EH (cell line): ENCODE results near the gene KIFAP3.
"Not testable (repeated sequence)": the region's sequence is repeated elsewhere in the genome, so short reads cannot be mapped to it uniquely, and the experiment has no call there.

Experiments
- DNase-seq: peaks from one replicate; pipeline ENCODE4 v3.0.0-alpha.2; 2015; ENCODE audit warnings: low read depth

The KIFAP3 gene

GRCh38 chr1:170063109-170063826 lies 11.2 kb downstream of the KIFAP3 start:
- DNase-seq = no peak

- not testable (repeated sequence) for DNase-seq
Observed at GRCh38 chr1:170061676-170062075, 12.8 kb downstream of the KIFAP3 start.

DNA sequence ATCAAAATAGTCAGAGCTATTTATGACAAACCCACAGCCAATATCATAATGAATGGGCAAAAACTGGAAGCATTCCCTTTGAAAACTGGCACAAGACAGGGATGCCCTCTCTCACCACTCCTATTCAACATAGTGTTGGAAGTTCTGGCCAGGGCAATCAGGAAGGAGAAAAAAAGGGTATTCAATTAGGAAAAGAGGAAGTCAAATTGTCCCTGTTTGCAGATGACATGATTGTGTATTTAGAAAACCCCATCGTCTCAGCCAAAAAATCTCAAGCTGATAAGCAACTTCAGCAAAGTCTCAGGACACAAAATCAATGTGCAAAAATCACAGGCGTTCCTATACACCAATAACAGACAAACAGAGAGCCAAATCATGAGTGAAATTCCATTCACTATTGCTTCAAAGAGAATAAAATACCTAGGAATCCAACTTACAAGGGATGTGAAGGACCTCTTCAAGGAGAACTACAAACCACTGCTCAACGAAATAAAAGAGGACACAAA lies 14.4 kb downstream of the KIFAP3 start:
- DNase-seq = not testable (repeated sequence)

DNA sequence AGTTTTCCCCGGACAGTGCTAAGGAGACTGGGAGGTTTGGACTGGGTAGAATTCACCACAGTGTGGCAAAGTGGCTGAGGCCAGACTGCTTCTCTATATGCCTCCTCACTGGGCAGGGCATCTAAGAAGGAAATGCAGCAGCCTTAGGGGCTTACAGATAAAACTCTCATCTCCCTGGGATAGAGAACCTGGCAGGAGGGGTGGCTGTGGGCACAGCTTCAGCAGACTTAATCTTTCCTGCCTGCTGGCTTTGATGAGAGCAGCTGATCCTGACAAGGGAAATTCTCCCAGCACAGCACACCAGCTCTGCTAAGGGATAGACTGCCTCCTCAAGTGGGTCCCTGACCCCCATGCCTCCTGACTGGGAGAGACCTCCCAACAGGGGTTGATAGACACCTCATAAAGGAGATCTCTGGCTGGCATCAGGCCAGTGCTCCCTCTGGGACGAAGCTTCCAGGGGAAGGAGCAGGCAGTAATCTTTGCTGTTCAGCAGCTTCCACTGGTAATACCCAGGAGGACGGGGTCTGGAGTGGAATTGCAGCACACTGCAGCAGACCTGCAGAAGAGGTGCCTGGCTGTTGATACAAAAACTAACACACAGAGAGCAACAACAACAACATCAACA lies 25.2 kb downstream of the KIFAP3 start:
- DNase-seq = no peak

GRCh38 chr1:170048515-170048914 lies 26.0 kb downstream of the KIFAP3 start:
- no peak for DNase-seq

DNA sequence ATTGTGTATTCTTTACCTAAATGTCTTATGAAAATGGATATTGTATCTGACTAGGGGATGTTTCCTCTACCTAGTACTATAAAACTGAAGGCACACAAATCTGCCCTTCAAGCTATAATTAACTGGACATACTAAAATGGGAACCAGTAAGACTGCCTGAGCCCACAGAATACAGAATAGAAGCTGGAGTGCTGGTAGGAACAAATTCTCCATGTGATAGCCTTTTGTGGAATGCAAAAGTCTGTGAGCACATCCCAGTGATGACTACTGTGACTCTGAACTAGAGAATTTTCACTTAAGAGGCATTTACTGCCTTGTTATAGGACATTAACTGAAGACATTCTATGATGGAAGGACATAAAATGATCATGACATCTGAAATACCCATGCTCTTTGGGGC lies 30.3 kb downstream of the KIFAP3 start:
- peak; percentile 56 for DNase-seq

GRCh38 chr1:170041423-170042192 lies 32.9 kb downstream of the KIFAP3 start:
- no peak for DNase-seq

GRCh38 chr1:170032531-170033280 lies 41.8 kb downstream of the KIFAP3 start:
- DNase-seq = peak; percentile 76

GRCh38 chr1:170030212-170030611 lies 44.3 kb downstream of the KIFAP3 start:
- DNase-seq = no peak

GRCh38 chr1:170027760-170028159 lies 46.7 kb downstream of the KIFAP3 start:
- peak; percentile 13 for DNase-seq

DNA sequence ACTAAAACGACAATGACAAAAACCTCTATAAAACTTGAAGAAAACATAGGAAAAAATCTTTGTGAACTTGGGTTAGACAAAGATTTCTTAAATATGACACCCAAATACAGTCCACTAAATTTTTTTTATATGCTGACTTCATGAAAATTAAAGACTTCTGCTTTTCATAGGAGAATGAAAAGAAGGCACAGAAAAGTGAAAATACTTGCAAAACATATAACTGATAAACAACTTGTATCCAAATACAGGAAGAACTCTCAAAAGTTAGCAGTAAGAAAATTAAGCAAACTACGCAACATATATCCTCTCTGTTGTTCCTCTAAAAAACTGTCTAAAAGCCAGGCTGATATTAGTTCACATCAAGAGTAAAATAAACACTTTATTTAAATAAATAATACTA lies 53.6 kb downstream of the KIFAP3 start:
- no peak for DNase-seq

DNA sequence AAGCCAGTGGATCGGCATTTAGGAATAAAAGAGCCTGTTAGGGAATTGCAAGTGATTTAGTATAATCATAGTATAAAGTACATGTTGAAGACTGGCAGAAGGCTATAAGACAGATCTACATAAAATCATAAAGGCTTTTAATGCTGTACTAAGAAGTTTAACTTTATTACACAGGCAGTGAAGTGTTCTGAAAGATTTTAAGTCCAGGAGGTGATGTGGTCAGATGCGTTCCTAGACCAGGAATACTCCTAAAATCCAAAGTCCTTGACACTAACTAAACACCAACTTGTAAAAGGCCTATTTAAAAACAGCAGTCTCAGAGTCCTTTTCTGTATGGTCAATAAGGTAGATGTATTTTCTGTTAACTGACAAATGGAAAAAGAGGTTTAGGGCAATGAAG lies 57.0 kb downstream of the KIFAP3 start:
- DNase-seq = no peak

GRCh38 chr1:170012920-170013319 lies 61.6 kb downstream of the KIFAP3 start:
- DNase-seq = no peak

DNA sequence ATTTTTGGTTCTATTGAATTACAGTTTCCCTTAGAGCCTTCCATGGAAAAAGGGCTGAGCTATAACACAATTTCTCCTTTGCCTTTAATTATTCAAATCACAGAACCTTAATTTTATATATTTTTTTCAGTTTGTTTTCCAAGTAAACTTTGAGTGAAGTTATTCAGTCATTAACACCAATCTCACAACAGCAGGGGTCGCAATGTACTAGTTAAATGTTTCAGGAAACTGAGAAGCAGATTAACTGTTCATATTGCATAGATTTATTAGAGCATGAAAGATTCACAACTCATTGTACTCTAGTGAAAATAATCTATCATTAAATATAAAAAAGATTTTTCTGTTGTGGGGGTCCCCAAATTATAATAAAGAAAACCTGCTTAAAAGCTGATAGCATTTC lies 64.1 kb downstream of the KIFAP3 start:
- peak; percentile 65 for DNase-seq

DNA sequence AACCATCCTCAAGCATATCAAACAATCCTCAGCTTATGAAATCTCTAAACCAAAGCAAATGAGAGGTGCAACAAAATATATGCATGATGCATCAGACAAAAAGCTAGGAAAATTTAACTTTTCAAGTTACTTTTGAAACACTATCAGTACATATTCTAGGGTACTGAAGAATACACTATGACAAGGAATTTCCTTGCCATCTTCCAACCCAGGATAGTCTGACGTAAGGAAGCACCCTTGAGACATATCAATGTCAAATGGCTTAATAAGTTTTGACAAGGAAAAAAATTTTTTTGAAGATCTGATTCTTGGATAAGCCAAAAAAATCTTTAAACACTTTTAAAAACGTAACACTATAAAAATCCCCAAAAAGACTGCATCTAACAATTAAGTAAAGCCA lies 64.9 kb downstream of the KIFAP3 start:
- no peak for DNase-seq

- not testable (repeated sequence) for DNase-seq
Observed at GRCh38 chr1:170008745-170009144, 65.8 kb downstream of the KIFAP3 start.

- DNase-seq = not testable (repeated sequence)
Observed at GRCh38 chr1:170003270-170003835, 71.1 kb downstream of the KIFAP3 start.

GRCh38 chr1:170001266-170001665 lies 73.2 kb downstream of the KIFAP3 start:
- DNase-seq = peak; percentile 37

DNA sequence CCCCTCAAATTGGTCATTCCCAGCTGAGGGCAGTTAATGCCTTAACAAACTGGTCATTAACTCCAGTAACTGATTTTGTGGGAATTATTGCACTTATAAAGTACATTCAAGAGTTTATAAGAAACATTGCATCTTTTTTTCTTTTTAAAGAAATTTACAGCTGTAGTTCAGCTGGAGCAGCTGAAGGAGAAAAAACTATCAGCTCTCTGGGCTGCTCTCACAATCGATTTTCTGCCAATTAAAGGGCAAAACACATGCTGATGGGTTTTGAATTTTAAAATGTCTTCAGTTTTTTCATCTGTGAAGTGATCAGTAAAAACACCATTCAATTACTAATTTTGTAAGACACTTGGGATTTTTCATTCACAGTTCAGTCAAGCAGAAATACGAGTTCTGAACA lies 74.7 kb downstream of the KIFAP3 start:
- no peak for DNase-seq

- peak; percentile 95 for DNase-seq
Observed at GRCh38 chr1:169999331-169999741, 75.2 kb downstream of the KIFAP3 start.

GRCh38 chr1:169995993-169996392 lies 78.5 kb downstream of the KIFAP3 start:
- DNase-seq = no peak

GRCh38 chr1:169989246-169989645 lies 85.2 kb downstream of the KIFAP3 start:
- DNase-seq = no peak
